ENCODE data around the gene ASXL1. TPM values are rescaled to one million over a fixed set of nuclear protein-coding genes. Genes with fewer than 3 reads are reported as not detected.
A peak's percentile ranks its signal among the peaks of the same experiment; 100 is the strongest.

ASXL1 gene
- total RNA-seq, 3 donors from 2014 or later (not counting 1 experiment from before 2014, with no cell fraction given): 106 to 125 (median 108) TPM

DNA sequence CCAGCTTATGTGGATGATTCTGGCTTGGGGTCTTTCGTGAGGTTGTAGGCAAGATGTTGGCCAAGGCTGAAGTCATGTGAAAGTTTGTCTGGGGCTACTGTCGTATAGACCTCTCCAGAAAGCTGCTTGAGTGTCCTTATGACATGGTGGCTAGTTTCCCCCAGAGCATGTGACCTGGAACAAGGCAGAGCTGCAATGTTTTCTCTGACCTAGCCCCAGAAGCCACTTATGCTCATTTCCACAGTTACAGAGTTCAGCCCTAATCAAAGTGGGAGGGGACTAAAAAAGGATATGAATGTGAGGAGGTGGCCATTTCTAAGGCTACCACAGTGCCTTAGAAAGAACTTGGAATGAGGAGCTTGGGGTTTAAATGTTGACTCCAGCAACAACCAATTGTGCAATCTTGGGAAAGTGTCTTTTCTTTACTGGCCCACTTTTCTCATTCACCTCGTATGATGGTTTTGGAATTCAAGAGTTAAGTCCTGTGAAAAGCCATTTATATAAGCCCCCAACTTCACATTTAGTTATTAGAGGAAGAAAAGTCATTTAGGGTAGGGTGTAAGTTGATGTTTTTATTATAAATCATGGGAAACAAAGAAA, 5.9 kb upstream of the ASXL1 start:
- peaks cover 3 to 4% of the 10 kb centered on the region in 2 donors for H3K4me1 Mint-ChIP-seq
- H3K36me3 Mint-ChIP-seq: no peaks in the 10 kb centered on the region
- peak in 1 of 3 donors; percentile 34 for ATAC-seq
- Histone ChIP-seq H3K27me3 (ENCODE audit: control insufficient read depth, insufficient read depth, low read length) (no peaks in the 10 kb centered on the region), H3K36me3 (ENCODE audit: control insufficient read depth, insufficient read depth, low read length) (no peaks in the 10 kb centered on the region), H3K4me3 (ENCODE audit: low read length) (no peak overlapping the region), H3K9me3 (ENCODE audit: control insufficient read depth, insufficient read depth, low read length) (no peaks in the 10 kb centered on the region), H3K4me1 (ENCODE audit: control insufficient read depth, insufficient read depth, low read length) (peaks cover under 1% of the 10 kb centered on the region), H3K27ac (ENCODE audit: low read length) (no peak overlapping the region)
- intact Hi-C loops (cut with micrococcal nuclease): no loop called here
- DNase-seq: no peak
- H3K9me3 Mint-ChIP-seq: no peaks in the 10 kb centered on the region
- no peak overlapping the region for H3K27ac Mint-ChIP-seq
- H3K27me3 Mint-ChIP-seq (ENCODE audit: low read depth in 2 of 2): no peaks in the 10 kb centered on the region
- TF ChIP-seq, protein P1, sequence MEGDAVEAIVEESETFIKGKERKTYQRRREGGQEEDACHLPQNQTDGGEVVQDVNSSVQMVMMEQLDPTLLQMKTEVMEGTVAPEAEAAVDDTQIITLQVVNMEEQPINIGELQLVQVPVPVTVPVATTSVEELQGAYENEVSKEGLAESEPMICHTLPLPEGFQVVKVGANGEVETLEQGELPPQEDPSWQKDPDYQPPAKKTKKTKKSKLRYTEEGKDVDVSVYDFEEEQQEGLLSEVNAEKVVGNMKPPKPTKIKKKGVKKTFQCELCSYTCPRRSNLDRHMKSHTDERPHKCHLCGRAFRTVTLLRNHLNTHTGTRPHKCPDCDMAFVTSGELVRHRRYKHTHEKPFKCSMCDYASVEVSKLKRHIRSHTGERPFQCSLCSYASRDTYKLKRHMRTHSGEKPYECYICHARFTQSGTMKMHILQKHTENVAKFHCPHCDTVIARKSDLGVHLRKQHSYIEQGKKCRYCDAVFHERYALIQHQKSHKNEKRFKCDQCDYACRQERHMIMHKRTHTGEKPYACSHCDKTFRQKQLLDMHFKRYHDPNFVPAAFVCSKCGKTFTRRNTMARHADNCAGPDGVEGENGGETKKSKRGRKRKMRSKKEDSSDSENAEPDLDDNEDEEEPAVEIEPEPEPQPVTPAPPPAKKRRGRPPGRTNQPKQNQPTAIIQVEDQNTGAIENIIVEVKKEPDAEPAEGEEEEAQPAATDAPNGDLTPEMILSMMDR (IDR thresholded peaks at IDR 0.05): no peak
- WGBS (ENCODE audit: insufficient coverage): 65% methylated on average over 2 of the region's 3 CpGs
- no peak overlapping the region for H3K4me3 Mint-ChIP-seq

DNA sequence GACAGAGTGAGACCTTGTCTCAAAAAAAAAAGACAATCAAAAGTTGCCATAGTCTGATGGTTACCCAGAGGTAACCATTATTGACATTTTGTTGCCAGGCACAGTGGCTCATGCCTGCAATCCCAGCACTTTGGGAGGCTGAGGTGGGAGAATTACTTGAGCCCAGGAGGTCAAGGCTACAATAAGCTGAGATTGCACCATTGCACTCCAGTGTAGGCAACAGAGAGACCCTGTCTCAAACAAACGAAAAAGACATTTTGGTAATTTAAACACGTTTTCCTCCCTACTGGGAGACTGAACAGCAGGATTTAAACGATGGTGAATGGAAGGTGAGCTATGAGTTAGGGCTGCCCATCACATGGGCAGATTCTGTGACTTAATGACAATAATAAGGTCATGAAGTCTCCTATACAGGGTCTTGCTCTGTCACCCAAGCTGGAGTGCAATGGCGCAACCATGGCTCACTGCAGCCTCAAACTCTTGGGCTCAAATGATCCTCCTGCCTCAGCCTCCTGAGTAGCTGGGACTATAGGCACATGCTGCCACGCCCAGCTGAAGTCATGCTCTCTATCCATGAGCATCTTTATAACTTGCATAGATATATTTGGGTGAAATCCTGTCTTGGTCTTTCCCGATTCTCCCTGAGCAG, 4.2 kb upstream of the ASXL1 start:
- Histone ChIP-seq H3K4me1 (ENCODE audit: control insufficient read depth, insufficient read depth, low read length) (peaks cover 7% of the 10 kb centered on the region), H3K36me3 (ENCODE audit: control insufficient read depth, insufficient read depth, low read length) (no peaks in the 10 kb centered on the region), H3K9me3 (ENCODE audit: control insufficient read depth, insufficient read depth, low read length) (no peaks in the 10 kb centered on the region), H3K27ac (ENCODE audit: low read length) (no peak overlapping the region), H3K4me3 (ENCODE audit: low read length) (no peak overlapping the region), H3K27me3 (ENCODE audit: control insufficient read depth, insufficient read depth, low read length) (no peaks in the 10 kb centered on the region)
- H3K4me1 Mint-ChIP-seq: peaks cover 9 to 15% of the 10 kb centered on the region in 2 donors
- H3K9me3 Mint-ChIP-seq: no peaks in the 10 kb centered on the region
- WGBS (ENCODE audit: insufficient coverage): 99% methylated on average over 6 of the region's 6 CpGs
- no peak for DNase-seq
- intact Hi-C loops (cut with micrococcal nuclease): no loop called here
- no peaks in the 10 kb centered on the region for H3K36me3 Mint-ChIP-seq
- no peak for ATAC-seq
- H3K27ac Mint-ChIP-seq: no peak overlapping the region
- TF ChIP-seq, protein P1 (IDR thresholded peaks at IDR 0.05): no peak
- H3K27me3 Mint-ChIP-seq (ENCODE audit: low read depth in 2 of 2): no peaks in the 10 kb centered on the region
- no peak overlapping the region for H3K4me3 Mint-ChIP-seq

DNA sequence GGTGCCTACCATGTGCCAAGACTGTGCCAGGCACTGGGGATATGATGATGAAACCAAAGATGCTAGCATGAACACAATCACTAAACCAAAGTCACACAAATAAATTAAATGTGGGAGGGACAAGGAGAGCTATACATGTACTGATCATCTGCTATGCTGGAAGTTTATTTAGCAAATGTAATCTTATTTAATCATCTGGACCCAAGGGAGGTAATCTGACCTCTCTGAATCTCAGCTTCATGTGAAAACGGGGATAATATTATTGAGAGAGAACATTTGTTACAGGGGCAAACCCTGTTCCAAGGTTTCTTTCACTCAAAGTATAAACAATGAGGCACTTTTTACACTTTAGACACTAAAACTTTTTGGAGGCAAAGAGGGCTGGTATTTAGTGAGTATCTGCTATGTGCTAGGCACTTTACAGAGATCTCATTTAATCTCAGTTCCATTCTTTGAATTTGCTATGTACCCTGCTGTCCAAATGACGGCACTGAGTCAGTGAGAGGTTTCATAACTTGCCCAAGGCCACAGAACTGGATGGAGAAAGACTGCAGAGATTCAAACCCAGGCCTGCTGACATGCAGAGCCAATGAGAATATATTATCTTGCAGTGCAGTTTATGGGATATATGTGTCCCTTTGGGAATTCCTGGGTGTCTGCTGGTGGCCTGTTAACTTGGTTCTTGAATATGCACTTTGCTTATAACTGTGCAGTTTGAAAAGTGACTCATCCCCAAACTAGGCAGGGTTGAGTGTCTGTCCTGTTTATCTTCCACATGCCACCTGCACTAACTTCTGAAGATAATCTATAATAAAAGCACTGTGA, 3.3 kb upstream of the ASXL1 start:
- Histone ChIP-seq H3K4me1 (ENCODE audit: control insufficient read depth, insufficient read depth, low read length) (peaks cover 14% of the 10 kb centered on the region), H3K27ac (ENCODE audit: low read length) (peak overlapping the region; percentile 34), H3K36me3 (ENCODE audit: control insufficient read depth, insufficient read depth, low read length) (no peaks in the 10 kb centered on the region), H3K27me3 (ENCODE audit: control insufficient read depth, insufficient read depth, low read length) (no peaks in the 10 kb centered on the region), H3K9me3 (ENCODE audit: control insufficient read depth, insufficient read depth, low read length) (no peaks in the 10 kb centered on the region), H3K4me3 (ENCODE audit: low read length) (no peak overlapping the region)
- peaks cover 17 to 23% of the 10 kb centered on the region in 2 donors for H3K4me1 Mint-ChIP-seq
- ATAC-seq (no peak), DNase-seq (no peak)
- no peak overlapping the region for H3K4me3 Mint-ChIP-seq
- H3K27ac Mint-ChIP-seq: no peak overlapping the region
- 72% methylated on average over 1 of the region's 2 CpGs for WGBS (ENCODE audit: insufficient coverage)
- H3K27me3 Mint-ChIP-seq (ENCODE audit: low read depth in 2 of 2): no peaks in the 10 kb centered on the region
- H3K9me3 Mint-ChIP-seq: no peaks in the 10 kb centered on the region
- TF ChIP-seq, protein P1 (IDR thresholded peaks at IDR 0.05): no peak
- no peaks in the 10 kb centered on the region for H3K36me3 Mint-ChIP-seq
- intact Hi-C loops (cut with micrococcal nuclease): loop anchor here (5.0 kb wide), 1 partner anchor 132 kb away; no protein-coding TSS in a partner anchor
